ENCODE data around the gene ZNF512B. TPM values are rescaled to one million over a fixed set of nuclear protein-coding genes. Genes with fewer than 3 reads are reported as not detected.

Gene ZNF512B
- total and polyA plus RNA-seq, 2 experiments from 2014 or later = 6.1 to 28.8 TPM

DNA sequence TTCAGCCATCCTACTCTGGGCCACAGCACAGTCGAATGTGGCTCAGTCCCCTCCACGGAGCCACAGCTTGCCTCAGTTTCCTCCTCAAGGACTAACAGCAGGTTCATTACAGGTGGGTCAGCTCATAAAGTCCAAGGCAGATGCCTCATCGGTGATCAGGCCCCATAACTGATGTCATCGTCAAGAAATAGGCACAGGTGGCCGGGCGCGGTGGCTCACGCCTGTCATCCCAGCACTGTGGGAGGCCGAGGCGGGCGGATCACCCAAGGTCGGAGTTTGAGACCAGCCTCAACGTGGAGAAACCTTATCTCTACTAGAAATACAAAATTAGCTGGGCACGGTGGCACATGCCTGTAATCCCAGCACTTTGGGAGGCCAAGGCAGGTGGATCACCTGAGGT lies 17.0 kb downstream of the ZNF512B start (continued):
- TF ChIP-seq, protein P1, sequence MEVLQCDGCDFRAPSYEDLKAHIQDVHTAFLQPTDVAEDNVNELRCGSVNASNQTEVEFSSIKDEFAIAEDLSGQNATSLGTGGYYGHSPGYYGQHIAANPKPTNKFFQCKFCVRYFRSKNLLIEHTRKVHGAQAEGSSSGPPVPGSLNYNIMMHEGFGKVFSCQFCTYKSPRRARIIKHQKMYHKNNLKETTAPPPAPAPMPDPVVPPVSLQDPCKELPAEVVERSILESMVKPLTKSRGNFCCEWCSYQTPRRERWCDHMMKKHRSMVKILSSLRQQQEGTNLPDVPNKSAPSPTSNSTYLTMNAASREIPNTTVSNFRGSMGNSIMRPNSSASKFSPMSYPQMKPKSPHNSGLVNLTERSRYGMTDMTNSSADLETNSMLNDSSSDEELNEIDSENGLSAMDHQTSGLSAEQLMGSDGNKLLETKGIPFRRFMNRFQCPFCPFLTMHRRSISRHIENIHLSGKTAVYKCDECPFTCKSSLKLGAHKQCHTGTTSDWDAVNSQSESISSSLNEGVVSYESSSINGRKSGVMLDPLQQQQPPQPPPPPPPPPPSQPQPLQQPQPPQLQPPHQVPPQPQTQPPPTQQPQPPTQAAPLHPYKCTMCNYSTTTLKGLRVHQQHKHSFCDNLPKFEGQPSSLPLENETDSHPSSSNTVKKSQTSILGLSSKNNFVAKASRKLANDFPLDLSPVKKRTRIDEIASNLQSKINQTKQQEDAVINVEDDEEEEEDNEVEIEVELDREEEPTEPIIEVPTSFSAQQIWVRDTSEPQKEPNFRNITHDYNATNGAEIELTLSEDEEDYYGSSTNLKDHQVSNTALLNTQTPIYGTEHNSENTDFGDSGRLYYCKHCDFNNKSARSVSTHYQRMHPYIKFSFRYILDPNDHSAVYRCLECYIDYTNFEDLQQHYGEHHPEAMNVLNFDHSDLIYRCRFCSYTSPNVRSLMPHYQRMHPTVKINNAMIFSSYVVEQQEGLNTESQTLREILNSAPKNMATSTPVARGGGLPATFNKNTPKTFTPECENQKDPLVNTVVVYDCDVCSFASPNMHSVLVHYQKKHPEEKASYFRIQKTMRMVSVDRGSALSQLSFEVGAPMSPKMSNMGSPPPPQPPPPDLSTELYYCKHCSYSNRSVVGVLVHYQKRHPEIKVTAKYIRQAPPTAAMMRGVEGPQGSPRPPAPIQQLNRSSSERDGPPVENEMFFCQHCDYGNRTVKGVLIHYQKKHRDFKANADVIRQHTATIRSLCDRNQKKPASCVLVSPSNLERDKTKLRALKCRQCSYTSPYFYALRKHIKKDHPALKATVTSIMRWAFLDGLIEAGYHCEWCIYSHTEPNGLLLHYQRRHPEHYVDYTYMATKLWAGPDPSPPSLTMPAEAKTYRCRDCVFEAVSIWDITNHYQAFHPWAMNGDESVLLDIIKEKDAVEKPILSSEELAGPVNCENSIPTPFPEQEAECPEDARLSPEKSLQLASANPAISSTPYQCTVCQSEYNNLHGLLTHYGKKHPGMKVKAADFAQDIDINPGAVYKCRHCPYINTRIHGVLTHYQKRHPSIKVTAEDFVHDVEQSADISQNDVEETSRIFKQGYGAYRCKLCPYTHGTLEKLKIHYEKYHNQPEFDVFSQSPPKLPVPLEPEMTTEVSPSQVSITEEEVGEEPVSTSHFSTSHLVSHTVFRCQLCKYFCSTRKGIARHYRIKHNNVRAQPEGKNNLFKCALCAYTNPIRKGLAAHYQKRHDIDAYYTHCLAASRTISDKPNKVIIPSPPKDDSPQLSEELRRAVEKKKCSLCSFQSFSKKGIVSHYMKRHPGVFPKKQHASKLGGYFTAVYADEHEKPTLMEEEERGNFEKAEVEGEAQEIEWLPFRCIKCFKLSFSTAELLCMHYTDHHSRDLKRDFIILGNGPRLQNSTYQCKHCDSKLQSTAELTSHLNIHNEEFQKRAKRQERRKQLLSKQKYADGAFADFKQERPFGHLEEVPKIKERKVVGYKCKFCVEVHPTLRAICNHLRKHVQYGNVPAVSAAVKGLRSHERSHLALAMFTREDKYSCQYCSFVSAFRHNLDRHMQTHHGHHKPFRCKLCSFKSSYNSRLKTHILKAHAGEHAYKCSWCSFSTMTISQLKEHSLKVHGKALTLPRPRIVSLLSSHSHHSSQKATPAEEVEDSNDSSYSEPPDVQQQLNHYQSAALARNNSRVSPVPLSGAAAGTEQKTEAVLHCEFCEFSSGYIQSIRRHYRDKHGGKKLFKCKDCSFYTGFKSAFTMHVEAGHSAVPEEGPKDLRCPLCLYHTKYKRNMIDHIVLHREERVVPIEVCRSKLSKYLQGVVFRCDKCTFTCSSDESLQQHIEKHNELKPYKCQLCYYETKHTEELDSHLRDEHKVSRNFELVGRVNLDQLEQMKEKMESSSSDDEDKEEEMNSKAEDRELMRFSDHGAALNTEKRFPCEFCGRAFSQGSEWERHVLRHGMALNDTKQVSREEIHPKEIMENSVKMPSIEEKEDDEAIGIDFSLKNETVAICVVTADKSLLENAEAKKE (CRISPR knock-in tag; IDR thresholded peaks at IDR 0.05) = no peak
- TF ChIP-seq JUNB (IDR thresholded peaks at IDR 0.05; ENCODE audit: unreplicated experiment) = no peak

DNA sequence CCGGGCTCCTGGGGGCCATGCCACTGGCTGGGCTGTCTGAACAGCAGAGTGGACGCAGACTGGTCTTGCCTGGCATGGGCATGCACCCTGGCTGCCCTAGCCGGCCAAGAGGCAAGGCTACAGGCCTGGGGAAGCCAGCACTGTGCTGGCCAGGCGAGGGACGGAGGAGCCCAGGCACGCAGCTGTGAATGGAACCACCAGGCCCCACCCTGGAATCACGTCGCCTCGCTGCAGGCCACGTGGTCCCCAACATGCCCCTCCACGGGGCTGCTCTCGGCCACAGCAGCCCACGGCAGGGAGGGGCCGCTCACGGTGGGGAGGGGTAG lies 17.6 kb downstream of the ZNF512B start:
- no peak overlapping the region for H3K4me3 ChIP-seq
- peaks cover 81% of the 10 kb centered on the region for H3K79me2 ChIP-seq (replicated peaks; ENCODE audit: insufficient read depth)
- Mint-ChIP-seq H3K9me3 (peaks cover 8% of the 10 kb centered on the region; the same call in 1 of the 3 replicates), H3K27me3 (ENCODE audit: insufficient read depth, low read depth, poor library complexity) (peaks cover 24% of the 10 kb centered on the region), H3K27ac (no peak overlapping the region), H3K36me3 (ENCODE audit: low read depth) (peaks cover 6% of the 10 kb centered on the region; the same call in 1 of the 3 replicates), H3K4me3 (no peak overlapping the region), H3K4me1 (peaks cover 31% of the 10 kb centered on the region)
- H3K4me1 ChIP-seq (ENCODE audit: insufficient read depth) = peaks cover 13% of the 10 kb centered on the region; the same call in 1 of the 2 replicates
- H3K27ac ChIP-seq (ENCODE audit: low read depth) = no peak overlapping the region
- no peaks in the 10 kb centered on the region for H3K36me3 ChIP-seq (ENCODE audit: insufficient read depth)
- H3K27me3 ChIP-seq (ENCODE audit: insufficient read depth) = no peaks in the 10 kb centered on the region
- no peak overlapping the region for H2AFZ ChIP-seq
- no peak overlapping the region for H3K4me2 ChIP-seq
- H3F3A ChIP-seq (replicated peaks; ENCODE audit: low read depth) = peaks cover 18% of the 10 kb centered on the region
- no peak for ATAC-seq
- no peak for DNase-seq (ENCODE audit: low spot score)
- H4K20me1 ChIP-seq (replicated peaks; ENCODE audit: insufficient read depth) = peaks cover 20% of the 10 kb centered on the region
- H3K9me2 ChIP-seq (ENCODE audit: insufficient read depth) = no peaks in the 10 kb centered on the region
- TF ChIP-seq JUNB (IDR thresholded peaks at IDR 0.05; ENCODE audit: unreplicated experiment) = no peak
- TF ChIP-seq ZNF331 (CRISPR knock-in tag; IDR thresholded peaks at IDR 0.05; ENCODE audit: low read depth) = no peak
- no peak for TF ChIP-seq POLR2AphosphoS5 (IDR thresholded peaks at IDR 0.05; ENCODE audit: low read depth)
- TF ChIP-seq, protein P2, sequence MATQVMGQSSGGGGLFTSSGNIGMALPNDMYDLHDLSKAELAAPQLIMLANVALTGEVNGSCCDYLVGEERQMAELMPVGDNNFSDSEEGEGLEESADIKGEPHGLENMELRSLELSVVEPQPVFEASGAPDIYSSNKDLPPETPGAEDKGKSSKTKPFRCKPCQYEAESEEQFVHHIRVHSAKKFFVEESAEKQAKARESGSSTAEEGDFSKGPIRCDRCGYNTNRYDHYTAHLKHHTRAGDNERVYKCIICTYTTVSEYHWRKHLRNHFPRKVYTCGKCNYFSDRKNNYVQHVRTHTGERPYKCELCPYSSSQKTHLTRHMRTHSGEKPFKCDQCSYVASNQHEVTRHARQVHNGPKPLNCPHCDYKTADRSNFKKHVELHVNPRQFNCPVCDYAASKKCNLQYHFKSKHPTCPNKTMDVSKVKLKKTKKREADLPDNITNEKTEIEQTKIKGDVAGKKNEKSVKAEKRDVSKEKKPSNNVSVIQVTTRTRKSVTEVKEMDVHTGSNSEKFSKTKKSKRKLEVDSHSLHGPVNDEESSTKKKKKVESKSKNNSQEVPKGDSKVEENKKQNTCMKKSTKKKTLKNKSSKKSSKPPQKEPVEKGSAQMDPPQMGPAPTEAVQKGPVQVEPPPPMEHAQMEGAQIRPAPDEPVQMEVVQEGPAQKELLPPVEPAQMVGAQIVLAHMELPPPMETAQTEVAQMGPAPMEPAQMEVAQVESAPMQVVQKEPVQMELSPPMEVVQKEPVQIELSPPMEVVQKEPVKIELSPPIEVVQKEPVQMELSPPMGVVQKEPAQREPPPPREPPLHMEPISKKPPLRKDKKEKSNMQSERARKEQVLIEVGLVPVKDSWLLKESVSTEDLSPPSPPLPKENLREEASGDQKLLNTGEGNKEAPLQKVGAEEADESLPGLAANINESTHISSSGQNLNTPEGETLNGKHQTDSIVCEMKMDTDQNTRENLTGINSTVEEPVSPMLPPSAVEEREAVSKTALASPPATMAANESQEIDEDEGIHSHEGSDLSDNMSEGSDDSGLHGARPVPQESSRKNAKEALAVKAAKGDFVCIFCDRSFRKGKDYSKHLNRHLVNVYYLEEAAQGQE (IDR thresholded peaks at IDR 0.05; ENCODE audit: unreplicated experiment) = no peak
- TF ChIP-seq ZNF114 (CRISPR knock-in tag; IDR thresholded peaks at IDR 0.05) = no peak
- TF ChIP-seq, protein P1 (CRISPR knock-in tag; IDR thresholded peaks at IDR 0.05) = no peak
